ENCODE measurements around the gene RTKN2. TPM values are rescaled to one million over a fixed set of nuclear protein-coding genes. Genes with fewer than 3 reads are reported as not detected.
A peak's percentile ranks its signal among the peaks of the same experiment; 100 is the strongest.

Gene RTKN2
- total and polyA plus RNA-seq, 10 of the 15 experiments (the other 5 are each of a cell fraction or from before 2014, with no cell fraction given), result 0.10 TPM; not detected in 9

- DNase-seq (ENCODE audit: low read depth, low spot score) (no peak), FAIRE-seq (no peak), ATAC-seq (peak; percentile 23)
- Histone ChIP-seq H3K9me3 (replicated peaks; ENCODE audit: control insufficient read depth, insufficient read depth, low read length) (no peaks in the 10 kb centered on the region), H3K4me1 (ENCODE audit: control insufficient read depth, insufficient read depth, low read length) (peaks cover 7% of the 10 kb centered on the region), H2AFZ (ENCODE audit: control insufficient read depth, low read depth, low read length) (peak overlapping the region; percentile 70), H4K20me1 (ENCODE audit: control insufficient read depth, insufficient read depth) (no peaks in the 10 kb centered on the region), H3K4me3 (no peak overlapping the region; the same call in 1 of the 2 replicates), H3K79me2 (ENCODE audit: control insufficient read depth, insufficient read depth, low read length) (no peaks in the 10 kb centered on the region), H3K4me2 (ENCODE audit: control insufficient read depth, insufficient read depth) (peak overlapping the region; percentile 62), H3K27me3 (replicated peaks in 1 of 2; ENCODE audit: control insufficient read depth in 2 of 2, insufficient read depth in 2 of 2, low read length in 1 of 2) (no peaks in the 10 kb centered on the region), H3K36me3 (ENCODE audit: control insufficient read depth in 2 of 2, insufficient read depth in 2 of 2, low read length in 1 of 2) (no peaks in the 10 kb centered on the region), H3K9ac (ENCODE audit: control insufficient read depth, insufficient read depth, low read length) (no peak overlapping the region), H3K27ac (ENCODE audit: control insufficient read depth, insufficient read depth) (peak overlapping the region; percentile 2; the same call in 1 of the 2 replicates)
- in situ Hi-C loops (cut with MboI) (no loop called here), intact Hi-C loops (cut with micrococcal nuclease; ENCODE audit: unreplicated experiment) (loop anchor here (5.0 kb wide), 1 partner anchor 139 kb away; no protein-coding TSS in a partner anchor)
- ChIA-PET POLR2A (no interaction called here), SMC1A (ENCODE audit: uncharacterized antibody, unreplicated experiment) (interaction anchor here (1.1 kb wide), 1 partner anchor 34 kb away, joined by 3 read pairs; no protein-coding TSS in a partner anchor), CTCF (no interaction called here), RAD21 (ENCODE audit: unreplicated experiment) (no interaction called here)
- BruUV-seq (replicated peaks), result no TSS peak
- TF ChIP-seq, protein P1, sequence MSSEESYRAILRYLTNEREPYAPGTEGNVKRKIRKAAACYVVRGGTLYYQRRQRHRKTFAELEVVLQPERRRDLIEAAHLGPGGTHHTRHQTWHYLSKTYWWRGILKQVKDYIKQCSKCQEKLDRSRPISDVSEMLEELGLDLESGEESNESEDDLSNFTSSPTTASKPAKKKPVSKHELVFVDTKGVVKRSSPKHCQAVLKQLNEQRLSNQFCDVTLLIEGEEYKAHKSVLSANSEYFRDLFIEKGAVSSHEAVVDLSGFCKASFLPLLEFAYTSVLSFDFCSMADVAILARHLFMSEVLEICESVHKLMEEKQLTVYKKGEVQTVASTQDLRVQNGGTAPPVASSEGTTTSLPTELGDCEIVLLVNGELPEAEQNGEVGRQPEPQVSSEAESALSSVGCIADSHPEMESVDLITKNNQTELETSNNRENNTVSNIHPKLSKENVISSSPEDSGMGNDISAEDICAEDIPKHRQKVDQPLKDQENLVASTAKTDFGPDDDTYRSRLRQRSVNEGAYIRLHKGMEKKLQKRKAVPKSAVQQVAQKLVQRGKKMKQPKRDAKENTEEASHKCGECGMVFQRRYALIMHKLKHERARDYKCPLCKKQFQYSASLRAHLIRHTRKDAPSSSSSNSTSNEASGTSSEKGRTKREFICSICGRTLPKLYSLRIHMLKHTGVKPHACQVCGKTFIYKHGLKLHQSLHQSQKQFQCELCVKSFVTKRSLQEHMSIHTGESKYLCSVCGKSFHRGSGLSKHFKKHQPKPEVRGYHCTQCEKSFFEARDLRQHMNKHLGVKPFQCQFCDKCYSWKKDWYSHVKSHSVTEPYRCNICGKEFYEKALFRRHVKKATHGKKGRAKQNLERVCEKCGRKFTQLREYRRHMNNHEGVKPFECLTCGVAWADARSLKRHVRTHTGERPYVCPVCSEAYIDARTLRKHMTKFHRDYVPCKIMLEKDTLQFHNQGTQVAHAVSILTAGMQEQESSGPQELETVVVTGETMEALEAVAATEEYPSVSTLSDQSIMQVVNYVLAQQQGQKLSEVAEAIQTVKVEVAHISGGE (CRISPR knock-in tag; IDR thresholded peaks at IDR 0.05), result no peak
- TF ChIP-seq JUNB (IDR thresholded peaks at IDR 0.05) (peak; percentile 69), FOXM1 (IDR thresholded peaks at IDR 0.05; ENCODE audit: low read depth, low read length) (peak; percentile 61; the same call in 1 of the 2 replicates), CREM (IDR thresholded peaks at IDR 0.05; ENCODE audit: low read depth) (peak; percentile 22; the same call in 1 of the 2 replicates), EP300 (IDR thresholded peaks at IDR 0.05; ENCODE audit: borderline replicate concordance in 1 of 2, control insufficient read depth in 1 of 2, low read depth in 2 of 2, low read length in 2 of 2) (no peak), NFIC (IDR thresholded peaks at IDR 0.05; ENCODE audit: low read depth, low read length) (peak; percentile 74), TCF7 (IDR thresholded peaks at IDR 0.05; ENCODE audit: borderline replicate concordance) (peak; percentile 30; the same call in 1 of the 2 replicates), ZBED1 (IDR thresholded peaks at IDR 0.05; ENCODE audit: borderline replicate concordance) (peak; percentile 24; the same call in 1 of the 2 replicates), YBX1 (IDR thresholded peaks at IDR 0.05) (no peak), ZNF207 (IDR thresholded peaks at IDR 0.05; ENCODE audit: borderline replicate concordance) (no peak), BHLHE40 (IDR thresholded peaks at IDR 0.05; ENCODE audit: borderline replicate concordance in 1 of 2, low read depth in 2 of 2, low read length in 1 of 2) (no peak), PML (IDR thresholded peaks at IDR 0.05; ENCODE audit: low read length) (peak; percentile 33; the same call in 1 of the 2 replicates), KLF5 (IDR thresholded peaks at IDR 0.05; ENCODE audit: partially characterized antibody) (no peak), MAX (IDR thresholded peaks at IDR 0.05; ENCODE audit: low read depth, low read length) (no peak), MEF2A (IDR thresholded peaks at IDR 0.05; ENCODE audit: insufficient read depth, low read depth, low read length) (no peak), RUNX3 (IDR thresholded peaks at IDR 0.05; ENCODE audit: low read length) (peak; percentile 82)
- TF ChIP-seq, protein P2, sequence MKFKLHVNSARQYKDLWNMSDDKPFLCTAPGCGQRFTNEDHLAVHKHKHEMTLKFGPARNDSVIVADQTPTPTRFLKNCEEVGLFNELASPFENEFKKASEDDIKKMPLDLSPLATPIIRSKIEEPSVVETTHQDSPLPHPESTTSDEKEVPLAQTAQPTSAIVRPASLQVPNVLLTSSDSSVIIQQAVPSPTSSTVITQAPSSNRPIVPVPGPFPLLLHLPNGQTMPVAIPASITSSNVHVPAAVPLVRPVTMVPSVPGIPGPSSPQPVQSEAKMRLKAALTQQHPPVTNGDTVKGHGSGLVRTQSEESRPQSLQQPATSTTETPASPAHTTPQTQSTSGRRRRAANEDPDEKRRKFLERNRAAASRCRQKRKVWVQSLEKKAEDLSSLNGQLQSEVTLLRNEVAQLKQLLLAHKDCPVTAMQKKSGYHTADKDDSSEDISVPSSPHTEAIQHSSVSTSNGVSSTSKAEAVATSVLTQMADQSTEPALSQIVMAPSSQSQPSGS (IDR thresholded peaks at IDR 0.05; ENCODE audit: low read length), result peak; percentile 43; the same call in 1 of the 2 replicates
- 27% methylated on average over 11 of the region's 11 CpGs for WGBS (ENCODE audit: insufficient coverage, insufficient replicate concordance, low lambda C conversion rate, missing lambda C conversion rate)
These were observed 82.5 kb downstream of the RTKN2 start for GRCh38 chr10:62185919-62186692.
